Smooth muscle cell of the umbilical artery (primary cell): ENCODE measurements around the gene SGSH. TPM values are rescaled to one million over a fixed set of nuclear protein-coding genes. Genes with fewer than 3 reads are reported as not detected.

ENCODE experiments used
- total RNA-seq: library from RNA; depleted of rRNA; stranded (reverse); fragments of >200 nt; gene quantifications from 2 replicates; pipeline ENCODE4 v1.2.3, GENCODE V29; 2014

Gene SGSH
- 16.3 and 17.8 TPM in 2 replicates for total RNA-seq

DNA sequence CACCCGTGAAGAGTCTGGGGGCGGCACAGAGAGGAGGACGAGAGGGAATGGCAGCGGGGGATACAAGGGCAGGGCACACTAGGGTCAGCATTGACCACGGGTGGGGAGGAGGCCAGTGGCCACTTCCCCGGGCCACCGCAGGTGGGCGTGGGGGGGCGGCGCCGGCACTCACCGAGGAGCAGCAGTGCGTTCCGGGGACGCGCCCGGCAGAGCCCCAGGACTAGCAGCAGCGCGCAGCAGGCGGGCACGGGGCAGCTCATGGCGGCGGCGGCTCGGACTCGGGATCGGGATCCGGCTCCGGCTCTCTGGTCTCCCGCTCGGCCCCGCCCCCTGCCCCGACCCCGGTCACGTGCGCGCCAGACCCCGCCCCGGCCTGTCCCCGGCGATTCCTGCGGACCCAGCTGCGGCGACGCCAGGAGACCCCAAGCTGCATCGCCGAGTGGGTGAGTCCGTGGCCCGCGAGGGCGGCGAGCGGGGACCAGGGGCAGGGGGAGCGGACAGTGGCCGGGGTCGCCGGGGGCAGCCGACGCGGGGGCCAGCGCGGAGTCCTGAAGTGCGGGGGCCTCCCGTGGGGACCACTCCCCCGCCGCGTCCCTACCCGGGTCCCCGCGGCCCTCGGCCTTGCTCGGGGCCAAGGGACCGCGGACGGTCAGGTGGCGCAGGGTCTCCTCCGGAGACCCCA, at the start of gene SGSH, which contains the start of gene SLC26A11:
SGSH (minus strand) TSS at position 280 of the 682 bp plus-strand sequence; CDS start at position 260, 20 bp downstream.
SLC26A11 (plus strand) TSS at position 374 of the 682 bp plus-strand sequence. CDS start 1,134 bp downstream, outside the sequence.

DNA sequence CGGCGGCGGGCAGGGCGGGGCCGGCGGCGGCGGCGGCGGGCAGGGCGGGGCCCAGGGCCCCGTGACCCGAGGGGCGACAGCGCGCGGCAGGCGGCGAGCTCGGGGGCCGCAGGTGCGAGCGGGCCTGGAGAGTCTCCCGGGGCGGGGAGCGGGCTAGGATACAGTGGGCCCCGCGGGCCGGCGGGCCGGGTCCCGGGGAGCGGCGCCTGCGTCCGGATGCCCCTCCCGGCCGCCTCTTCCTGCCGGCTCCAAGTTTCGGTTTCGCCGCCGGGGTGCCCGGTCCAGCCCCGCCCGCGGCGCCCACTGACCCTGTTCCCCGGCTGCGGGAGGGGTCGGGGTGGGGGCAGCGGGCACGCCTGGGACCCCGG, 40.6 kb upstream of the SGSH start, which contains the start of gene RNF213:
RNF213 (plus strand) TSS at position 62 of the 368 bp plus-strand sequence. CDS start 2,830 bp downstream, outside the sequence.

DNA sequence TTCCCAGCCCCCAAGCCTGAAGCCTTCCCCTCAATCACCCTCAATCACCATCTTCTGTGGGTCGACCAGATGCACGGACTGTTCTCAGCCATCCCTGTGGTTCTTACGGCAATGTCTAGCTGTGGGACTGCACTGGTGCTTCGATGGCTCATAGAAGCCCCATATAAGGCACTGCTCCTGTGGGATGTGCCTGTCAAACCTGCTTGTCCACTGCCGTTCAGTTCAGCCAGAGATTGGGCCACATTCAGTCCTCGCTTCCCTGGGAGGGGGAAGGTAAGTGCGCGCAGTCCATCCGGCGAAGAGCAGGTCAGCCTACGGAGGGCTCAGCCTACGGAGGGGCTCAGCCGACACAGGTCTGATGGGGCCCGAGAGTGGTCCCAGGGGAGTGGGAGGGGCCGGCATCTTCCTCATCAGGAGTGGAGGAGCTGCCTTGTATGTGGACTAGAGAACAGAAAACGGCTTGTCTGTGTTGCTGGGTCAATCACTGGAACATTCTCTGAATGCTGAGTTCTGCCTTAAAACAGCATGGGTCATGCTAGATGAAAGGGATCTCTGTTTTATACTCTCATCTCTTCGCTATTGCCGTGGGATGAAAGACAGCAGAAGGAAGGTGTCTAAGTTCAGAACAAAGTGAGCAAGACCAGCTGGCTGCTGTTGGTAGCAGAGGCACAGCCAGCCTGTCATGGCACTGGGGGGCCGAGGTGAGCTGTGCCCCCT, 50.2 kb downstream of the SGSH start, which contains the start of gene CARD14:
CARD14 (plus strand) TSS at position 247 of the 717 bp plus-strand sequence. CDS start 11,409 bp downstream, outside the sequence.

Other genes starting within 250 kb of the SGSH start
- gene TBC1D16, start 184.5 kb downstream of the SGSH start, total RNA-seq = 38.3 and 63.0 TPM in 2 replicates
- gene CCDC40, start 183.7 kb downstream of the SGSH start, total RNA-seq = 2.5 and 5.6 TPM in 2 replicates
- 47.4 and 65.3 TPM in 2 replicates for gene GAA, start 118.8 kb downstream of the SGSH start, total RNA-seq
- 98.3 and 154 TPM in 2 replicates for gene EIF4A3, start 73.2 kb downstream of the SGSH start, total RNA-seq
- 0.09 TPM in 1 of 2 replicates, not detected in the other for gene CARD14, start 50.3 kb downstream of the SGSH start, total RNA-seq
- 9.5 and 11.3 TPM in 2 replicates for gene SLC26A11, start 94 bp upstream of the SGSH start, total RNA-seq
- gene RNF213, start 40.5 kb upstream of the SGSH start, total RNA-seq = 105 and 153 TPM in 2 replicates
- gene ENDOV, start 194.8 kb upstream of the SGSH start, total RNA-seq = 24.7 and 25.2 TPM in 2 replicates